IMR-90 (cell line): Measurements from ENCODE around the gene RYR1. TPM values are rescaled to one million over a fixed set of nuclear protein-coding genes. Genes with fewer than 3 reads are reported as not detected.

Source experiments
- ATAC-seq: fragments of 200-7000 bp; cut with Tn5 transposase; 2 replicates; pipeline ENCODE4 v1.9.1; 2020; ENCODE audit warnings: low read depth, mild to moderate bottlenecking, moderate library complexity
- BruUV-seq: library from RNA; stranded (reverse); fragments of 400-500 nt; replicated peaks from 2 replicates; lab custom pipeline; 2021; lab: Mats Ljungman, UMichigan
- CTCF ChIA-PET: fragments of 300-600 bp; formaldehyde crosslinking; extraction: SDS; loops from one replicate; lab custom pipeline; 2021; ENCODE audit warnings: antibody characterized with exemption; lab: Yijun Ruan, JAX
- POLR2A ChIA-PET: fragments of 300-600 bp; sonication (Branson Sonifier 250); formaldehyde crosslinking; loops from one replicate; lab custom pipeline; 2022; ENCODE audit warnings: antibody characterized with exemption; ENCODE audit not compliant: unreplicated experiment; lab: Charles Lee
- DNase-seq: peaks from one replicate; pipeline ENCODE4 v3.0.0; 2013
- H2AFZ ChIP-seq: replicated peaks from 2 replicates; pipeline ENCODE3; 2013; ENCODE audit warnings: low read length, mild to moderate bottlenecking; ENCODE audit not compliant: poor library complexity
- H2AK5ac ChIP-seq: 2 replicates; pipeline ENCODE4 v1.6.1; 2013; ENCODE audit warnings: low read depth, low read length, inconsistent platforms
- H2AK9ac ChIP-seq: replicated peaks from 2 replicates; pipeline ENCODE3; 2013; ENCODE audit warnings: mild to moderate bottlenecking, low read depth, low read length, moderate library complexity; ENCODE audit not compliant: poor library complexity
- H2BK120ac ChIP-seq: 2 replicates; pipeline ENCODE4 v1.6.1; 2013; ENCODE audit warnings: low read depth, low read length, inconsistent platforms
- H2BK15ac ChIP-seq: 3 replicates; pipeline ENCODE4 v1.6.1; 2013; ENCODE audit warnings: low read depth, low read length, inconsistent platforms
- H2BK20ac ChIP-seq: 2 replicates; pipeline ENCODE4 v1.6.1; 2013; ENCODE audit warnings: low read depth, mild to moderate bottlenecking, inconsistent platforms, low read length, moderate library complexity
- H2BK5ac ChIP-seq: 2 replicates; pipeline ENCODE4 v1.6.1; 2013; ENCODE audit warnings: mild to moderate bottlenecking, low read depth, low read length, inconsistent platforms; ENCODE audit not compliant: poor library complexity, severe bottlenecking
- H3K14ac ChIP-seq: replicated peaks from 2 replicates; pipeline ENCODE4 v1.6.1; 2013; ENCODE audit warnings: low read depth, low read length, inconsistent platforms
- H3K18ac ChIP-seq: 2 replicates; pipeline ENCODE4 v1.6.1; 2013; ENCODE audit warnings: low read depth, low read length, control low read depth
- H3K23ac ChIP-seq: 2 replicates; pipeline ENCODE4 v1.6.1; 2013; ENCODE audit warnings: low read depth, low read length, inconsistent platforms
- H3K27ac ChIP-seq: 2 replicates; pipeline ENCODE4 v1.5.1; 2013; ENCODE audit warnings: mild to moderate bottlenecking, control low read depth, low read length; ENCODE audit not compliant: insufficient read depth
- H3K27me3 ChIP-seq: 2 replicates; pipeline ENCODE4 v1.6.1; 2013; ENCODE audit warnings: low read length; ENCODE audit not compliant: control insufficient read depth, insufficient read depth
- H3K36me3 ChIP-seq: 2 replicates; pipeline ENCODE4 v1.6.1; 2013; ENCODE audit warnings: low read length, mixed read lengths; ENCODE audit not compliant: control insufficient read depth, insufficient read depth
- H3K4ac ChIP-seq: 2 replicates; pipeline ENCODE4 v1.6.1; 2013; ENCODE audit warnings: low read depth, low read length, inconsistent platforms
- H3K4me1 ChIP-seq: 2 replicates; pipeline ENCODE4 v1.6.1; 2013; ENCODE audit warnings: low read length, mixed read lengths; ENCODE audit not compliant: control insufficient read depth, insufficient read depth
- H3K4me2 ChIP-seq: 2 replicates; pipeline ENCODE4 v1.6.1; 2013; ENCODE audit warnings: low read depth, mild to moderate bottlenecking, control low read depth, low read length, moderate library complexity
- H3K4me3 ChIP-seq: 2 replicates; pipeline ENCODE4 v1.5.1; 2013; ENCODE audit warnings: low read depth, mild to moderate bottlenecking, control low read depth, low read length, moderate library complexity; ENCODE audit not compliant: insufficient read depth
- H3K56ac ChIP-seq: 2 replicates; pipeline ENCODE4 v1.6.1; 2013; ENCODE audit warnings: low read length, inconsistent platforms; ENCODE audit not compliant: insufficient read depth; ENCODE audit errors: extremely low read depth
- H3K79me1 ChIP-seq, 2 experiments: 2 replicates each; pipeline ENCODE4 v1.6.1; 2013; ENCODE audit warnings: low read length in 2 of 2, inconsistent platforms in 1 of 2, low read depth in 1 of 2
- H3K9ac ChIP-seq: 2 replicates; pipeline ENCODE4 v1.6.1; 2013; ENCODE audit warnings: low read depth, low read length, control low read depth
- H3K9me1 ChIP-seq: 2 replicates; pipeline ENCODE4 v1.6.1; 2013; ENCODE audit warnings: low read length, inconsistent platforms; ENCODE audit not compliant: insufficient read depth
- H3K9me3 ChIP-seq: 2 replicates; pipeline ENCODE4 v1.6.1; 2013; ENCODE audit warnings: low read length; ENCODE audit not compliant: control insufficient read depth, insufficient read depth
- H4K20me1 ChIP-seq: 2 replicates; pipeline ENCODE4 v1.6.1; 2013; ENCODE audit warnings: low read length, inconsistent platforms; ENCODE audit not compliant: insufficient read depth
- H4K5ac ChIP-seq: 2 replicates; pipeline ENCODE4 v1.6.1; 2013; ENCODE audit warnings: mild to moderate bottlenecking, low read depth, low read length, control low read depth
- H4K8ac ChIP-seq, 2 experiments: 2 replicates each; pipeline ENCODE4 v1.6.1; 2013; ENCODE audit warnings: low read depth in 2 of 2, low read length in 2 of 2, control low read depth in 1 of 2, inconsistent platforms in 1 of 2
- H4K91ac ChIP-seq: 2 replicates; pipeline ENCODE4 v1.6.1; 2013; ENCODE audit warnings: low read depth, low read length, inconsistent platforms; ENCODE audit not compliant: insufficient read depth
- RCOR1 ChIP-seq: IDR thresholded peaks from 2 replicates; pipeline ENCODE4 v1.6.1; 2012; ENCODE audit warnings: mild to moderate bottlenecking, low read length, improper control_type of control experiment; ENCODE audit not compliant: insufficient replicate concordance
- RFX5 ChIP-seq: IDR thresholded peaks from 2 replicates; pipeline ENCODE4 v1.8.0; 2012; ENCODE audit warnings: low read depth, mild to moderate bottlenecking, low read length, moderate library complexity
- SMC3 ChIP-seq: fragments of 150-350 bp; IDR thresholded peaks from 2 replicates; pipeline ENCODE4 v1.6.1; 2016; ENCODE audit warnings: low read depth, mild to moderate bottlenecking, antibody characterized with exemption, low read length, moderate library complexity
- WGBS, 2 experiments: methylation state at CpG; one replicate each; pipeline versions ENCODE4 v1.1.5 to v1.1.7; 2013; ENCODE audit warnings: missing lambda C conversion rate in 2 of 2; ENCODE audit not compliant: insufficient read length in 1 of 2; ENCODE audit errors: extremely low coverage in 2 of 2; 5-methylcytosine and 5-hydroxymethylcytosine counted together
- dilution Hi-C: fragments of 300-500 bp; cut with HindIII; formaldehyde crosslinking; loops from one replicate; pipeline ENCODE4 v1.14.3; 2018; ENCODE audit warnings: low sequenced_read_pairs; ENCODE audit not compliant: unreplicated experiment
- in situ Hi-C: fragments of 300-500 bp; cut with MboI; formaldehyde crosslinking; loops from 3 replicates; pipeline ENCODE4 v1.14.3; 2019; ENCODE audit warnings: low sequenced_read_pairs, inconsistent platforms, mixed read lengths
- intact Hi-C: fragments of 100-400 bp; cut with micrococcal nuclease; formaldehyde crosslinking; loops from 2 replicates; pipeline ENCODE4 v1.10.0; 2022
- polyA plus RNA-seq, 3 experiments: library from polyadenylated mRNA; depleted of rRNA; stranded (reverse); fragments of >200 nt; gene quantifications; 2 replicates each; pipeline ENCODE4 v1.2.3, GENCODE V29; 2012; ENCODE audit warnings: low replicate concordance in 1 of 3
- total RNA-seq: library from RNA; depleted of rRNA; stranded (reverse); fragments of >200 nt; gene quantifications from 2 replicates; pipeline ENCODE4 v1.2.3, GENCODE V29; 2012
- TF ChIP-seq, protein P1 (sequence below): fragments of 150-350 bp; IDR thresholded peaks from 2 replicates; pipeline ENCODE4 v1.6.1; 2016; ENCODE audit warnings: low read depth, mild to moderate bottlenecking, low read length, moderate library complexity, borderline replicate concordance
- TF ChIP-seq, protein P2 (sequence below): fragments of 150-350 bp; IDR thresholded peaks from 2 replicates; pipeline ENCODE4 v1.6.1; 2017; ENCODE audit warnings: mild to moderate bottlenecking, antibody characterized with exemption, low read length, low read depth

The RYR1 gene
- total and polyA plus RNA-seq, 2 of the 4 experiments (the other 2 are of a cell fraction) = not detected

DNA sequence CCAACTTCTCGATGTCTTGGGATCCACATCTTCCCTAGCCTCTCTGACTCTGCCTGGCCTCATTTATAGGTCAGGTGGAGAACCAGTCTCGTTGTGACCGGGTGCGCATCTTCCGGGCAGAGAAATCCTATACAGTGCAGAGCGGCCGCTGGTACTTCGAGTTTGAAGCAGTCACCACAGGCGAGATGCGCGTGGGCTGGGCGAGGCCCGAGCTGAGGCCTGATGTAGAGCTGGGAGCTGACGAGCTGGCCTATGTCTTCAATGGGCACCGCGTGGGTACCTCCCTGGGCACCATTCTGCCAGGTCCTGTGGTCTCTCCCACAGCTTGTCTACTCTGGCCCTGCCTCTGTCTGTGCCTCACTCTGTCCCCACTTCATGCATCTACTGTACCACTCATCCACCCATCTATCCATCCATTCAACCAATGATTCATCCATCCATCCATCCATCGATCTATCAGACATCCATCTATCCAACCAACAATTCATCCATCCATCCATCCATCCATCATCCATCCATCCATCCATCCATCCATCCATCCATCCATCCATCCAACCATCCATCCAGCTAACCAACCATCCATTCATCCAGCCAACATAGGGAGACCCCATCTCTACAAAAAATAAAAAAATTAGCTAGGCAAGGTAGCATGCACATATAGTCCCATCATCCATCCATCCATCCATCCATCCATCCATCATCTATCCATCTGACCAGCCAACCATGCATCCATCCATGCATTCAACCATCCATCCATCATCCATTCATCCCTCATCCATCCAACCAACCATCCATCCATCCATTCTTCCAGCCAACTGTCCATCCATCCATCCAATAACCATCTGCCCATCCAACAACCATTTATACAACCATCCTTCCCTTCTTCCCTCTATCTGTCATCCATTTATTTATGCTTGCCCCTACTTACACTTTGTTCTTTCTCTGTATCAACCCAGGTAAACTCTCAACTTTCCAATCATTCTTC, 34.3 kb downstream of the RYR1 start:
- H4K8ac ChIP-seq = no peak overlapping the region
- ChIA-PET CTCF (interaction anchor here (1.0 kb wide), 2 partner anchors 10 to 65 kb away, joined by 3 read pairs; partner anchors contain the start of gene FAM98C), POLR2A (no interaction called here)
- TF ChIP-seq SMC3 = no peak
- no peak for TF ChIP-seq RCOR1
- TF ChIP-seq, protein P1, sequence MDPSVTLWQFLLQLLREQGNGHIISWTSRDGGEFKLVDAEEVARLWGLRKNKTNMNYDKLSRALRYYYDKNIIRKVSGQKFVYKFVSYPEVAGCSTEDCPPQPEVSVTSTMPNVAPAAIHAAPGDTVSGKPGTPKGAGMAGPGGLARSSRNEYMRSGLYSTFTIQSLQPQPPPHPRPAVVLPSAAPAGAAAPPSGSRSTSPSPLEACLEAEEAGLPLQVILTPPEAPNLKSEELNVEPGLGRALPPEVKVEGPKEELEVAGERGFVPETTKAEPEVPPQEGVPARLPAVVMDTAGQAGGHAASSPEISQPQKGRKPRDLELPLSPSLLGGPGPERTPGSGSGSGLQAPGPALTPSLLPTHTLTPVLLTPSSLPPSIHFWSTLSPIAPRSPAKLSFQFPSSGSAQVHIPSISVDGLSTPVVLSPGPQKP = no peak
- TF ChIP-seq, protein P2, sequence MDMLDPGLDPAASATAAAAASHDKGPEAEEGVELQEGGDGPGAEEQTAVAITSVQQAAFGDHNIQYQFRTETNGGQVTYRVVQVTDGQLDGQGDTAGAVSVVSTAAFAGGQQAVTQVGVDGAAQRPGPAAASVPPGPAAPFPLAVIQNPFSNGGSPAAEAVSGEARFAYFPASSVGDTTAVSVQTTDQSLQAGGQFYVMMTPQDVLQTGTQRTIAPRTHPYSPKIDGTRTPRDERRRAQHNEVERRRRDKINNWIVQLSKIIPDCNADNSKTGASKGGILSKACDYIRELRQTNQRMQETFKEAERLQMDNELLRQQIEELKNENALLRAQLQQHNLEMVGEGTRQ = no peak
- no peak for TF ChIP-seq RFX5
- H3K9ac ChIP-seq = no peak overlapping the region
- no peak overlapping the region for H3K27ac ChIP-seq
- 66% methylated on average over 16 of the region's 17 CpGs; no CpG with 5 or more reads in 1 of the 2 experiments for WGBS, 2 experiments
- no peak overlapping the region for H3K4me3 ChIP-seq
- H2BK15ac ChIP-seq = no peak overlapping the region
- no peak overlapping the region for H2AK5ac ChIP-seq
- H3K9me3 ChIP-seq = no peaks in the 10 kb centered on the region
- dilution Hi-C loops (no loop called here), in situ Hi-C loops (loop anchor here (25.0 kb wide), 1 partner anchor 744 kb away; the partner anchor contains the start of gene SYCN), intact Hi-C loops (no loop called here)
- no peak overlapping the region for H4K91ac ChIP-seq
- H3K79me1 ChIP-seq = no peaks in the 10 kb centered on the region
- H2BK5ac ChIP-seq = peak overlapping the region; percentile 8
- no peaks in the 10 kb centered on the region for H3K36me3 ChIP-seq
- no peak overlapping the region for H4K5ac ChIP-seq
- H3K4ac ChIP-seq = no peak overlapping the region
- H3K18ac ChIP-seq = no peak overlapping the region
- H3K4me1 ChIP-seq = no peaks in the 10 kb centered on the region
- DNase-seq (no peak), ATAC-seq (no peak)
- H3K4me2 ChIP-seq = no peak overlapping the region
- no peaks in the 10 kb centered on the region for H4K20me1 ChIP-seq
- H2BK20ac ChIP-seq = no peak overlapping the region
- H3K14ac ChIP-seq = no peak overlapping the region
- BruUV-seq = no TSS peak
- H3K23ac ChIP-seq = no peak overlapping the region
- no peaks in the 10 kb centered on the region for H3K9me1 ChIP-seq
- H2AFZ ChIP-seq = no peak overlapping the region
- H3K27me3 ChIP-seq = peaks cover 5% of the 10 kb centered on the region; the same call in 1 of the 2 replicates
- no peak overlapping the region for H3K56ac ChIP-seq
- no peak overlapping the region for H2AK9ac ChIP-seq
- H2BK120ac ChIP-seq = no peak overlapping the region
